ENCODE measurements around the gene CPED1.

The CPED1 gene

GRCh38 chr7:121039994-121040393, 51.5 kb downstream of the CPED1 start:
- no peak overlapping the region for H3K4me3 ChIP-seq (ENCODE audit: low read depth, low read length)
- no peak for TF ChIP-seq CTCF (IDR thresholded peaks at IDR 0.05; ENCODE audit: insufficient read depth, low read depth, low read length, missing control alignments)
- no peak for DNase-seq (ENCODE audit: low read depth)

- TF ChIP-seq CTCF (IDR thresholded peaks at IDR 0.05; ENCODE audit: insufficient read depth, low read depth, low read length, missing control alignments) = no peak
- no peak for DNase-seq (ENCODE audit: low read depth)
- no peak overlapping the region for H3K4me3 ChIP-seq (ENCODE audit: low read depth, low read length)
Observed at GRCh38 chr7:121041516-121042148, 53.1 kb downstream of the CPED1 start.

GRCh38 chr7:121042195-121042594, 53.7 kb downstream of the CPED1 start:
- TF ChIP-seq CTCF (IDR thresholded peaks at IDR 0.05; ENCODE audit: insufficient read depth, low read depth, low read length, missing control alignments) = no peak
- H3K4me3 ChIP-seq (ENCODE audit: low read depth, low read length) = no peak overlapping the region

GRCh38 chr7:121042899-121043298, 54.4 kb downstream of the CPED1 start:
- no peak for DNase-seq (ENCODE audit: low read depth)
- no peak for TF ChIP-seq CTCF (IDR thresholded peaks at IDR 0.05; ENCODE audit: insufficient read depth, low read depth, low read length, missing control alignments)
- H3K4me3 ChIP-seq (ENCODE audit: low read depth, low read length) = no peak overlapping the region

More at GRCh38 chr7:121042195-121042594, 53.7 kb downstream of the CPED1 start:
- DNase-seq (ENCODE audit: low read depth) = no peak

GRCh38 chr7:121043314-121044234, 55.1 kb downstream of the CPED1 start:
- no peak for TF ChIP-seq CTCF (IDR thresholded peaks at IDR 0.05; ENCODE audit: insufficient read depth, low read depth, low read length, missing control alignments)
- H3K4me3 ChIP-seq (ENCODE audit: low read depth, low read length) = no peak overlapping the region
- DNase-seq (ENCODE audit: low read depth) = no peak

- DNase-seq (ENCODE audit: low read depth) = no peak
- no peak overlapping the region for H3K4me3 ChIP-seq (ENCODE audit: low read depth, low read length)
- TF ChIP-seq CTCF (IDR thresholded peaks at IDR 0.05; ENCODE audit: insufficient read depth, low read depth, low read length, missing control alignments) = no peak
Observed at GRCh38 chr7:121045090-121045489, 56.6 kb downstream of the CPED1 start.
